Measurements from ENCODE around the gene ZNF438.

DNA sequence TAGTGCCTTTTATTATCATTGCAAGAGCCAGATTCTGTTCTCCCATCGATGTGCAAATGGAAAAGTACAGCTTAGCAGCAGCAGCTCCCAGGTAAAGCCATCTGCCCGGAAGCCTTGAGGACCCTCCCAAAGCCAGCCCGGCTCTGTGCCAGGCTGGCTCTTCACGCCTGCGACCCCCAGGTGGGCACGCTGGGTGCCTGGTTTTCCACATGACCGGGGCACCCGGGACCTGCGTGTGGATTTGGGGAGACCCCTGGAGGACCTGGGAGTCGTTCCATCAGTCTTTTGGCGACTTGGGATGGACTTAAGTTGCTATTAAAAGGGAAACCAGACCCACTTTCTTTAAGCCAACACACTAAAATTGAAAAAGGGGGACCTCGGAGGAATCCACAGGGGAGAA is 196.5 kb downstream of the ZNF438 start:
- TF ChIP-seq TAF1 (IDR thresholded peaks at IDR 0.05; ENCODE audit: borderline replicate concordance, insufficient read depth, low read length) (no peak), FOXP2 (optimal IDR thresholded peaks at IDR 0.05; ENCODE audit: borderline replicate concordance, extremely low read depth, extremely low read length, insufficient read depth) (no peak), POLR2AphosphoS5 (IDR thresholded peaks at IDR 0.05; ENCODE audit: low read depth, low read length) (no peak)
- TF ChIP-seq, protein P1, sequence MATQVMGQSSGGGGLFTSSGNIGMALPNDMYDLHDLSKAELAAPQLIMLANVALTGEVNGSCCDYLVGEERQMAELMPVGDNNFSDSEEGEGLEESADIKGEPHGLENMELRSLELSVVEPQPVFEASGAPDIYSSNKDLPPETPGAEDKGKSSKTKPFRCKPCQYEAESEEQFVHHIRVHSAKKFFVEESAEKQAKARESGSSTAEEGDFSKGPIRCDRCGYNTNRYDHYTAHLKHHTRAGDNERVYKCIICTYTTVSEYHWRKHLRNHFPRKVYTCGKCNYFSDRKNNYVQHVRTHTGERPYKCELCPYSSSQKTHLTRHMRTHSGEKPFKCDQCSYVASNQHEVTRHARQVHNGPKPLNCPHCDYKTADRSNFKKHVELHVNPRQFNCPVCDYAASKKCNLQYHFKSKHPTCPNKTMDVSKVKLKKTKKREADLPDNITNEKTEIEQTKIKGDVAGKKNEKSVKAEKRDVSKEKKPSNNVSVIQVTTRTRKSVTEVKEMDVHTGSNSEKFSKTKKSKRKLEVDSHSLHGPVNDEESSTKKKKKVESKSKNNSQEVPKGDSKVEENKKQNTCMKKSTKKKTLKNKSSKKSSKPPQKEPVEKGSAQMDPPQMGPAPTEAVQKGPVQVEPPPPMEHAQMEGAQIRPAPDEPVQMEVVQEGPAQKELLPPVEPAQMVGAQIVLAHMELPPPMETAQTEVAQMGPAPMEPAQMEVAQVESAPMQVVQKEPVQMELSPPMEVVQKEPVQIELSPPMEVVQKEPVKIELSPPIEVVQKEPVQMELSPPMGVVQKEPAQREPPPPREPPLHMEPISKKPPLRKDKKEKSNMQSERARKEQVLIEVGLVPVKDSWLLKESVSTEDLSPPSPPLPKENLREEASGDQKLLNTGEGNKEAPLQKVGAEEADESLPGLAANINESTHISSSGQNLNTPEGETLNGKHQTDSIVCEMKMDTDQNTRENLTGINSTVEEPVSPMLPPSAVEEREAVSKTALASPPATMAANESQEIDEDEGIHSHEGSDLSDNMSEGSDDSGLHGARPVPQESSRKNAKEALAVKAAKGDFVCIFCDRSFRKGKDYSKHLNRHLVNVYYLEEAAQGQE (IDR thresholded peaks at IDR 0.05; ENCODE audit: insufficient read depth in 1 of 2, low read depth in 2 of 2, low read length in 2 of 2) = no peak
